Measurements from ENCODE around the gene ZCCHC3. TPM values are rescaled to one million over a fixed set of nuclear protein-coding genes. Genes with fewer than 3 reads are reported as not detected.

Gene ZCCHC3
- total RNA-seq, 1 donor from 2014 or later = 15.7 TPM

DNA sequence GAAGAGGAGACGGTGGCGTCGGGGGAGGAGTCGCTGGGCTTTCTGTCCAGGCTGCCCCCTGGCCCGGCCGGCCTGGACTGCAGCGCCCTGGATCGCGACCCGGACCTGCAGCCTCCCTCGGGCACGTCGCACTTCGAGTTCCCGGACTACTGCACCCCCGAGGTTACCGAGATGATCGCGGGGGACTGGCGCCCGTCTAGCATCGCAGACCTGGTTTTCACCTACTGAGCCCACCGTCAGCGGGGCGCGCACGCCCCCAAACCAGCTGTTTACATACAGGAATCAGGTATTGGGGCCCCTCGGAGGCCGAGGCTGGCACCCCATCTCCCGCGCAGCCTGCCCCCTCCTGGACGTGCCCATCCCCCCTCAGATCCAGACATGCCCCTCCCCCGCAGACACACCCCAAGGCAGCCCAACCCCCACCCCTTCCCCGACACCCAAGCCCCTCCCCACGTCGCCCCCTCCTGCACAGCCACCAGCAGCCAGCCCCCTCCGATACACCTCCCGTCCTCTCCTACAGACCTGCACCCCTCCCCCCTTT lies 29.3 kb downstream of the ZCCHC3 start:
- ATAC-seq (no peak), DNase-seq (peak; percentile 80)
- intact Hi-C loops (cut with DNase I) = no loop called here
- H3K27ac ChIP-seq = peak overlapping the region; percentile 90
- no peaks in the 10 kb centered on the region for H3K36me3 ChIP-seq
- TF ChIP-seq, protein P1, sequence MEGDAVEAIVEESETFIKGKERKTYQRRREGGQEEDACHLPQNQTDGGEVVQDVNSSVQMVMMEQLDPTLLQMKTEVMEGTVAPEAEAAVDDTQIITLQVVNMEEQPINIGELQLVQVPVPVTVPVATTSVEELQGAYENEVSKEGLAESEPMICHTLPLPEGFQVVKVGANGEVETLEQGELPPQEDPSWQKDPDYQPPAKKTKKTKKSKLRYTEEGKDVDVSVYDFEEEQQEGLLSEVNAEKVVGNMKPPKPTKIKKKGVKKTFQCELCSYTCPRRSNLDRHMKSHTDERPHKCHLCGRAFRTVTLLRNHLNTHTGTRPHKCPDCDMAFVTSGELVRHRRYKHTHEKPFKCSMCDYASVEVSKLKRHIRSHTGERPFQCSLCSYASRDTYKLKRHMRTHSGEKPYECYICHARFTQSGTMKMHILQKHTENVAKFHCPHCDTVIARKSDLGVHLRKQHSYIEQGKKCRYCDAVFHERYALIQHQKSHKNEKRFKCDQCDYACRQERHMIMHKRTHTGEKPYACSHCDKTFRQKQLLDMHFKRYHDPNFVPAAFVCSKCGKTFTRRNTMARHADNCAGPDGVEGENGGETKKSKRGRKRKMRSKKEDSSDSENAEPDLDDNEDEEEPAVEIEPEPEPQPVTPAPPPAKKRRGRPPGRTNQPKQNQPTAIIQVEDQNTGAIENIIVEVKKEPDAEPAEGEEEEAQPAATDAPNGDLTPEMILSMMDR (IDR thresholded peaks at IDR 0.05) = peak; percentile 12
- peak overlapping the region; percentile 77 for H3K4me3 ChIP-seq
- H3K27me3 ChIP-seq = no peaks in the 10 kb centered on the region
- no peaks in the 10 kb centered on the region for H3K9me3 ChIP-seq
- peaks cover 29% of the 10 kb centered on the region for H3K4me1 ChIP-seq

DNA sequence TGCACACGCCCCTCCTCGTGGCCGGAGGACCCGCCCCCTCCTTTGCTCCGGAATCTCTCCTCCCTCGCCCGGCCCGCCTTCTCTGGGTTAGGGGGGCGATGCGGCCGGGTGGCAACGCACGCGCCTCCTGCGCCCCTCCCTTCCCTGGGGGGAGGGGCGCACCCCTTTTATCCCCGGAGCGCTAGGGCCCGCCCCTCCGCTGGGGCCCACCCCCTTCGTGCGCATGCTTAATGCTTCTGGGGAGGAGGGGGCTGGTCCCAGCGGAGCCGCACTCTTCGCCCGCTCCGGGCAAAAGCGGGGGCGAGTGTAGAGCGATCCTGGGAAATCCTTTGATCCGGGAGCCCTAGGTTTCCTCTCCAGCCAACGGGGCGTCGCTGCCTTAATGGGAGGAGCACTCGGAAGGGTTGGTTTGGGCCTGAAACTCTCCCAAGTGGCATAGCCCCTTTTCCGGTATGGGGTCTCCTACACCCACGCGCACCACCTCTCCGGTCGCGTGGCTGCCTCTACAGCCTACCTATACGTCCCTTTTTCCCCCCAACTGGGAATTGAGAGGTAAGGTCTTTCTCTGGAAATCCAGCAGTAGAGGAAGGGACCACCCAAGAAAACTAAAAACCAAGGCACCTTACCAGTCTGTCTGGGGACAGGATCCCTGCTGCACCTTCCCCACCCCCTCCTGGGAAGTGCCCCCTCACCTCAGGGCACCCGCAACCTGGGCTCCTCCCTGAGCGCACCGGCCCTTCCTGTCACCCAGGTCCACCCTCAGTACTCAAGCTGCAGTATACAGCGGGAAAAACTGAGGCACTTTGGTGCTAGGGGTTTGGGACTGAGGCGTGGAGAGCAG lies 30.0 kb downstream of the ZCCHC3 start:
- Histone ChIP-seq H3K4me1 (peaks cover 29% of the 10 kb centered on the region), H3K9me3 (no peaks in the 10 kb centered on the region), H3K27me3 (no peaks in the 10 kb centered on the region), H3K4me3 (peak overlapping the region; percentile 77), H3K27ac (peak overlapping the region; percentile 69), H3K36me3 (no peaks in the 10 kb centered on the region)
- intact Hi-C loops (cut with DNase I) = no loop called here
- TF ChIP-seq, protein P1 (IDR thresholded peaks at IDR 0.05) = no peak
- peak; percentile 51 for ATAC-seq
- peak; percentile 91 for DNase-seq

DNA sequence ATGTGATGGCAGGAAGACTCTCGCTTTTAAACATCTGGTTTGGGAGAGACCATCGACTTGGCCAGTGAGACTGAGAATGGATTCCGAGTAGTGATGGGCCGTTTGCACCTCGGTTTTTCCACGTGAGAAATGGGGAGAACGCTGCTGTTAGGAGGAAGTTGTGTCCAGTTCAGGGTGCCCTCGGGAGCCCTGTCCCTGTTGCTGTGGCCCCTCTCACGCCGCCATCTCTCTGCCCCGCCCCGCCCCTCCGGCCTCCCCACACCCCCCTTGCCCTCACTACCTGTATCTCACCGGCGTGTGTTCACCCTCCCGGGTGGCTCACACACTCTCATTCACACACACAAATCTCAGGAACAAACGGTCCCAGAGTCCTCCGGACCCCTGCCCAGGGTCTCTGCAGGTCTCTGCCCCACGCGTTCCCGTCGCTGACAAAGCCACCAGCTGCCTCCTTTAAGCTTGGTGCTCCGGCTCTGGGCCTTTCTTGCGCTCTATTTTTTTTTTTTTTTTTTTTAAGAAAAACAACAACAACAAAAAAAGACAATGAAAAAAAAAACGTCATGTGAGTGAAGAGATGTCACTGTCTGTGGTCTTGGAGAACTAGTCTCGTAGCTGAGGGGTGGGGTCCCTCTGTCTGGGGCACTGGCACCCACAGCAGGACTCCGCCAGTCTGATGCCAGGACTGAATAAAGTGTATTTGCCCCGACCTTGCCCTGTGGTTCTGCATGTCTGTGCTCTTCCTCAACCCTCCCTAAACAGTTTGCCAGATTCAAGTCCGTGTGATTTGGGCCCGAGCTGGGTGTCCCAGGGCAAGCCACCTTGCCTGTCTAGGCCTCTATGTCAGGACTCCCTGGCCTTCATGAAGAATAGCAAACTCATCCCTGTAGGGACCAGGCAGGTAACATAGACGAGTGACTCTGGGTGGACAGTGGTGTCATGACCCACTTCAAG lies 30.9 kb downstream of the ZCCHC3 start:
- intact Hi-C loops (cut with DNase I) = no loop called here
- no peak for ATAC-seq
- no peaks in the 10 kb centered on the region for H3K9me3 ChIP-seq
- peak overlapping the region; percentile 69 for H3K27ac ChIP-seq
- no peaks in the 10 kb centered on the region for H3K36me3 ChIP-seq
- H3K4me1 ChIP-seq = peaks cover 29% of the 10 kb centered on the region
- DNase-seq = no peak
- peak overlapping the region; percentile 77 for H3K4me3 ChIP-seq
- H3K27me3 ChIP-seq = no peaks in the 10 kb centered on the region
- TF ChIP-seq, protein P1 (IDR thresholded peaks at IDR 0.05) = no peak

DNA sequence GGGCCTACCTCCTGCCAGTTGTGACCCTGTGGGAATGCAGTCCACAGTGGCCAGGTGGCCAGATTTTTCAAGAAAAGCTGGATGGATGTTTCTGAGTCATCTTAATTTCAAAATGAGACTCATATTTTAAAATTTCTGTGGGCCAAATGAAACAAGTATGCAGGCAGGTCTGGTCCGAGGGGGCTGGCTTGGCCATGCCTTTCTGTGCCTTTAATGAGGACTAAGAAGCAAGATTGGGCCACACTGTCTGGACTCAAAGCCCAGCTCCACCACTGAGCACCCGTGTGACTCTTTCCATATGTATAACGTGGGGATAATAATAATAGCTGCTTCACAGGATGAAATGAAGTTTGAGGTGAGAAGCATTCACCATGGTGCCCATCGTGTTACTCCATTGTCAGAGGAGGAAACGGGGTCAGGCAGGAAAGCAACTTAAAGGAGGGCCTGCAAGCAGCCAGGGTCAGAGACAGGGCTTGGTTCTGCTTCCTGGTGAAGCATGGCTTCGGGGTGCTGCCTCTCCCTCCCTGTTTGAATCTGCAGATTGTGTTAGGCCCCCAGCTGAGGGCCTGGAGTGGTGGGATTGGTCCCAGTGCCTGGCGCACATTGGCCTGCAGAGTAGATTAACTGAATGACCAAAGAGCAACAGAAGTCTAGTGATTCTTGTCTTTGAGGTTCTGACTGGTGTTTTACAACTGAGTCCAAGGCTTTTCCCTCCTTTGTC lies 31.8 kb downstream of the ZCCHC3 start:
- intact Hi-C loops (cut with DNase I) = no loop called here
- no peak overlapping the region for H3K4me3 ChIP-seq
- ATAC-seq (no peak), DNase-seq (no peak)
- H3K36me3 ChIP-seq = no peaks in the 10 kb centered on the region
- no peaks in the 10 kb centered on the region for H3K9me3 ChIP-seq
- TF ChIP-seq, protein P1 (IDR thresholded peaks at IDR 0.05) = no peak
- peaks cover 23% of the 10 kb centered on the region for H3K4me1 ChIP-seq
- no peak overlapping the region for H3K27ac ChIP-seq
- no peaks in the 10 kb centered on the region for H3K27me3 ChIP-seq

DNA sequence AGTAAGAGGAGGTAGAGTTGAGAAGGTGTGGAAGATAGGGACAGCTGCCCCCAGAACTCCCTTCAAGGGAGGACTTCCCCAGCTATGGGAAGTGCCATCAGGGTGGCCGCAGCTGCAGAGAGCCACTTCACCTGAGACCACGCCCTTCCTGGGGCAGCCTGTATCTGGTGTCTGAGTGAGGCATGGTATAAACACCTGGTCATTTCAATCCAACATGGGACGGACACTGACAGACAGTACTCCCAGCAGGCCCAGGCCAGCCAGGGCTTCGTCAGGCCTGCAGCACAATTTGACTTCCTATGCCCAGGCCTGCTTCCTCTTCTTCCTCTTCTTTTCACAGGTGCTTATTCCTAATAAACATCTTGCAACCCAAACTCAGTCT lies 32.5 kb downstream of the ZCCHC3 start:
- no peak overlapping the region for H3K4me3 ChIP-seq
- no peaks in the 10 kb centered on the region for H3K27me3 ChIP-seq
- no peaks in the 10 kb centered on the region for H3K36me3 ChIP-seq
- H3K4me1 ChIP-seq = peaks cover 23% of the 10 kb centered on the region
- intact Hi-C loops (cut with DNase I) = no loop called here
- no peak for DNase-seq
- no peak for ATAC-seq
- TF ChIP-seq, protein P1 (IDR thresholded peaks at IDR 0.05) = no peak
- H3K27ac ChIP-seq = no peak overlapping the region
- no peaks in the 10 kb centered on the region for H3K9me3 ChIP-seq
